DND-41 (cell line): ENCODE results near the gene CDS1.

ENCODE experiments used
- ATAC-seq: fragments of 200-7000 bp; cut with Tn5 transposase; 3 replicates; pipeline ENCODE4 v1.9.1; 2021; ENCODE audit warnings: low read depth; ENCODE audit not compliant: insufficient read depth
- DNase-seq: peaks from one replicate; pipeline ENCODE4 v3.0.0-alpha.2; 2020
- H2AFZ ChIP-seq: 2 replicates; pipeline ENCODE4 v1.6.0; 2012; ENCODE audit warnings: low read depth, low read length
- H3K27ac ChIP-seq: 2 replicates; pipeline ENCODE4 v1.5.1; 2012; ENCODE audit warnings: low read length, inconsistent platforms
- H3K27me3 ChIP-seq: fragments of 200-600 bp; sonication (generic); 2 replicates; pipeline ENCODE4 v1.6.0; 2012; ENCODE audit warnings: low read length, mild to moderate bottlenecking, inconsistent platforms; ENCODE audit not compliant: insufficient read depth, poor library complexity
- H3K36me3 ChIP-seq: 2 replicates; pipeline ENCODE4 v1.5.1; 2012; ENCODE audit warnings: low read length, inconsistent platforms; ENCODE audit not compliant: insufficient read depth
- H3K4me1 ChIP-seq: 2 replicates; pipeline ENCODE4 v1.5.1; 2012; ENCODE audit warnings: mild to moderate bottlenecking, low read length; ENCODE audit not compliant: insufficient read depth
- H3K4me2 ChIP-seq: 2 replicates; pipeline ENCODE4 v1.6.0; 2012; ENCODE audit warnings: mild to moderate bottlenecking, moderate library complexity, low read length, inconsistent platforms; ENCODE audit not compliant: insufficient read depth
- H3K4me3 ChIP-seq, 2 experiments: fragments of 200-600 bp in 1 of 2; shearing (Covaris generic) in 1 of 2; 2 replicates each; pipeline ENCODE4 v1.5.1; 2012 to 2016; ENCODE audit warnings: inconsistent platforms in 2 of 2, low read length in 2 of 2, mild to moderate bottlenecking in 2 of 2, low read depth in 1 of 2, moderate library complexity in 1 of 2
- H3K79me2 ChIP-seq: 2 replicates; pipeline ENCODE4 v1.6.0; 2012; ENCODE audit warnings: low read length, inconsistent platforms; ENCODE audit not compliant: insufficient read depth
- H3K9ac ChIP-seq: 2 replicates; pipeline ENCODE4 v1.6.0; 2012; ENCODE audit warnings: low read depth, mild to moderate bottlenecking, inconsistent platforms, low read length, moderate library complexity
- H3K9me3 ChIP-seq: 2 replicates; pipeline ENCODE4 v1.5.1; 2012; ENCODE audit warnings: low read length, moderate library complexity, mild to moderate bottlenecking, inconsistent platforms; ENCODE audit not compliant: insufficient read depth, severe bottlenecking
- H4K20me1 ChIP-seq: 2 replicates; pipeline ENCODE4 v1.6.0; 2012; ENCODE audit warnings: low read length; ENCODE audit not compliant: insufficient read depth
- CTCF ChIP-seq: IDR thresholded peaks from 2 replicates; pipeline ENCODE4 v1.5.1; 2012; ENCODE audit warnings: borderline replicate concordance, low read length, moderate library complexity, mild to moderate bottlenecking; ENCODE audit not compliant: poor library complexity, severe bottlenecking; ENCODE audit errors: extremely low read depth
- EZH2 ChIP-seq: IDR thresholded peaks from 3 replicates; pipeline ENCODE4 v1.6.1; 2012; ENCODE audit warnings: borderline replicate concordance, low read depth, mild to moderate bottlenecking, moderate library complexity, low read length, inconsistent platforms; ENCODE audit not compliant: severe bottlenecking

Gene CDS1

GRCh38 chr4:84684361-84684760, 101.4 kb downstream of the CDS1 start:
- no peaks in the 10 kb centered on the region for H4K20me1 ChIP-seq
- no peak for TF ChIP-seq CTCF
- TF ChIP-seq EZH2: no peak
- no peak for ATAC-seq
- peaks cover 6% of the 10 kb centered on the region for H3K27me3 ChIP-seq
- no peak overlapping the region for H2AFZ ChIP-seq
- H3K9ac ChIP-seq: no peak overlapping the region
- no peaks in the 10 kb centered on the region for H3K79me2 ChIP-seq
- H3K4me3 ChIP-seq: no peak overlapping the region
- H3K9me3 ChIP-seq: no peaks in the 10 kb centered on the region
- peaks cover 14% of the 10 kb centered on the region for H3K4me1 ChIP-seq
- no peak overlapping the region for H3K27ac ChIP-seq
- H3K4me2 ChIP-seq: no peak overlapping the region
- no peak for DNase-seq
- H3K36me3 ChIP-seq: no peaks in the 10 kb centered on the region

- H3K4me2 ChIP-seq: no peak overlapping the region
- no peaks in the 10 kb centered on the region for H3K36me3 ChIP-seq
- no peak overlapping the region for H2AFZ ChIP-seq
- H3K4me1 ChIP-seq: peaks cover 14% of the 10 kb centered on the region
- no peak overlapping the region for H3K27ac ChIP-seq
- TF ChIP-seq EZH2 (no peak), CTCF (no peak)
- no peak for DNase-seq
- no peaks in the 10 kb centered on the region for H3K9me3 ChIP-seq
- H3K27me3 ChIP-seq: peaks cover 6% of the 10 kb centered on the region
- ATAC-seq: no peak
- no peaks in the 10 kb centered on the region for H3K79me2 ChIP-seq
- no peaks in the 10 kb centered on the region for H4K20me1 ChIP-seq
- no peak overlapping the region for H3K4me3 ChIP-seq
- H3K9ac ChIP-seq: no peak overlapping the region
Measured at GRCh38 chr4:84685105-84685504, 102.2 kb downstream of the CDS1 start.

- Histone ChIP-seq H3K79me2 (no peaks in the 10 kb centered on the region), H3K36me3 (no peaks in the 10 kb centered on the region), H3K9me3 (no peaks in the 10 kb centered on the region), H3K4me2 (no peak overlapping the region), H3K9ac (no peak overlapping the region), H3K27me3 (no peaks in the 10 kb centered on the region), H3K27ac (no peak overlapping the region), H4K20me1 (no peaks in the 10 kb centered on the region), H3K4me3 (no peak overlapping the region), H2AFZ (no peak overlapping the region), H3K4me1 (no peaks in the 10 kb centered on the region)
- DNase-seq (no peak), ATAC-seq (no peak)
- no peak for TF ChIP-seq CTCF
- TF ChIP-seq EZH2: no peak
Measured at GRCh38 chr4:84688605-84689004, 105.7 kb downstream of the CDS1 start.

- Histone ChIP-seq H3K9me3 (no peaks in the 10 kb centered on the region), H3K4me3 (no peak overlapping the region), H3K36me3 (no peaks in the 10 kb centered on the region), H3K4me2 (no peak overlapping the region), H3K79me2 (no peaks in the 10 kb centered on the region), H3K27ac (no peak overlapping the region), H3K27me3 (no peaks in the 10 kb centered on the region), H2AFZ (no peak overlapping the region), H3K9ac (no peak overlapping the region), H4K20me1 (no peaks in the 10 kb centered on the region), H3K4me1 (no peaks in the 10 kb centered on the region)
- ATAC-seq: no peak
- DNase-seq: no peak
- TF ChIP-seq EZH2: no peak
- no peak for TF ChIP-seq CTCF
Measured at GRCh38 chr4:84689197-84689596, 106.3 kb downstream of the CDS1 start.
